HEK293T (cell line): ENCODE measurements around the gene CUEDC1.

ENCODE experiments used
- CTCF ChIA-PET: fragments of 350-600 bp; formaldehyde crosslinking; extraction: SDS; loops from one replicate; lab custom pipeline; 2021; ENCODE audit warnings: antibody characterized with exemption, inconsistent platforms; lab: Yijun Ruan, JAX
- POLR2A ChIA-PET: fragments of 350-600 bp; formaldehyde crosslinking; extraction: SDS; loops from one replicate; lab custom pipeline; 2020; ENCODE audit warnings: antibody characterized with exemption, inconsistent platforms; lab: Yijun Ruan, JAX
- DNase-seq: peaks from one replicate; pipeline ENCODE4 v3.0.0; 2012; ENCODE audit warnings: mixed read lengths; ENCODE audit errors: extremely low spot score
- ARNT ChIP-seq: fragments of 450-650 bp; IDR thresholded peaks from 2 replicates; pipeline ENCODE4 v1.6.1; 2017; ENCODE audit warnings: mild to moderate bottlenecking
- BHLHE40 ChIP-seq: fragments of 450-650 bp; IDR thresholded peaks from 2 replicates; pipeline ENCODE4 v1.6.1; 2016; ENCODE audit warnings: mild to moderate bottlenecking, moderate library complexity, borderline replicate concordance
- CTBP1 ChIP-seq: fragments of 450-650 bp; IDR thresholded peaks from 2 replicates; pipeline ENCODE4 v1.6.1; 2016; ENCODE audit warnings: borderline replicate concordance
- ELF4 ChIP-seq: fragments of 450-650 bp; IDR thresholded peaks from 2 replicates; pipeline ENCODE4 v1.6.1; 2017; ENCODE audit warnings: antibody characterized with exemption
- FOXA1 ChIP-seq: fragments of 450-650 bp; IDR thresholded peaks from 2 replicates; pipeline ENCODE4 v1.6.1; 2016; ENCODE audit warnings: mild to moderate bottlenecking
- FOXK2 ChIP-seq: fragments of 450-650 bp; IDR thresholded peaks from 2 replicates; pipeline ENCODE4 v1.6.1; 2016; ENCODE audit warnings: mild to moderate bottlenecking
- FOXM1 ChIP-seq: fragments of 450-650 bp; IDR thresholded peaks from 2 replicates; pipeline ENCODE4 v1.6.1; 2017; ENCODE audit warnings: mild to moderate bottlenecking, borderline replicate concordance
- HDGF ChIP-seq: fragments of 450-650 bp; IDR thresholded peaks from 2 replicates; pipeline ENCODE4 v1.6.1; 2017; ENCODE audit warnings: antibody characterized with exemption, borderline replicate concordance
- L3MBTL2 ChIP-seq: fragments of 450-650 bp; conservative IDR thresholded peaks from 2 replicates; pipeline ENCODE4 v1.6.1; 2016; ENCODE audit warnings: mild to moderate bottlenecking
- LEF1 ChIP-seq: fragments of 450-650 bp; IDR thresholded peaks from 2 replicates; pipeline ENCODE4 v1.6.1; 2017; ENCODE audit warnings: mild to moderate bottlenecking, borderline replicate concordance
- NFRKB ChIP-seq: fragments of 450-650 bp; IDR thresholded peaks from 2 replicates; pipeline ENCODE4 v1.6.1; 2016; ENCODE audit warnings: mild to moderate bottlenecking, moderate library complexity
- SP1 ChIP-seq: fragments of 450-650 bp; IDR thresholded peaks from 2 replicates; pipeline ENCODE4 v1.6.1; 2017
- SUZ12 ChIP-seq: fragments of 450-650 bp; IDR thresholded peaks from 2 replicates; pipeline ENCODE4 v1.6.1; 2016; ENCODE audit warnings: mild to moderate bottlenecking
- TARDBP ChIP-seq: fragments of 450-650 bp; IDR thresholded peaks from 2 replicates; pipeline ENCODE4 v1.6.1; 2016
- ZNF384 ChIP-seq: fragments of 450-650 bp; IDR thresholded peaks from 2 replicates; pipeline ENCODE4 v1.6.1; 2016
- TF ChIP-seq, protein P1 (sequence below): fragments of 450-650 bp; IDR thresholded peaks from 2 replicates; pipeline ENCODE4 v1.6.1; 2016

Gene CUEDC1

DNA sequence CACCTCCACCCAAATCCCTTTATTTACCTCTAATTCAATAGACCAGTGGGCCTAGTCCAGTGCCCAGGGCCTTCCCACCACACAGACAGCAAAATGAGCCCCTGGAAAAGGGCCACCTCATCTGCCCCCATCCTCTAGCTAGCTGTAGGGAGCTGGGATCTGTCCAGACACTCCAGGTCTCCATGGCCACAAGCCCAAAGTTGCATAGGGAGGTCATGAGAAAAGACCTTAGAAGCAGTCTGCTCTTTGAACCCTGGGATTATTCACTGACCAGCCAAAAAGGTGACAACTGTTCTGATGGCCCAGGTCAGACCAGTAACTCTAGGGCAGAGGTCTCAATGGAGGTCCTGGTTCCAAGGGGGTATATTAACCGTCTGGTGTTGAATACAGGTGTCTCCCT is 2.0 kb downstream of the CUEDC1 start:
- no peak for DNase-seq
- POLR2A ChIA-PET, result interaction anchor here (1.0 to 2.0 kb wide), 10 partner anchors 14 to 103 kb away, joined by 3 to 6 read pairs (median 4); partner anchors contain the start of genes MRPS23 and SRSF1
- CTCF ChIA-PET, result interaction anchor here (0.5 to 1.2 kb wide), 2 partner anchors 61 to 66 kb away, joined by 4 read pairs; no protein-coding TSS in a partner anchor
- TF ChIP-seq FOXM1 (no peak), FOXK2 (no peak)

DNA sequence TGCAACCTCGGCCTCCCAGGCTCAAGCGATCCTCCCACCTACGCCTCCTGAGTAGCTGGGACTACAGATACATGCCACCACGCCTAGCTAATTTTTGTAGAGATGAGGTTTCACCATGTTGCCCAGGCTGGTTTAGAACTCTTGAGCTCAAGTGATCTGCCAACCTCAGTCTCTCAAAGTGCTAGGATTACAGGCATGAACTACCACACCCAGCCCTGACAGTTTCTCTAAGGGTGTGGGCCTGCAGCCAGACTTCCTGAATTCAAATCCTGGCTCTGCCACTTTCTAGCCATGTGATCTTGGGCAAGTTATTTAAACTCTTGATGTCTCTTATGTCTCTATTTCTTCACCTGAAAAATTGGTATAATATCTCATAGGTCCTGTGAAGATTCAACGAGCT is 5.6 kb downstream of the CUEDC1 start:
- POLR2A ChIA-PET, result interaction anchor here (1.5 to 2.4 kb wide), 2 partner anchors 11 to 57 kb away, joined by 3 to 8 read pairs; no protein-coding TSS in a partner anchor
- TF ChIP-seq ZNF384 (no peak), FOXA1 (no peak), ARNT (no peak)
- CTCF ChIA-PET, result interaction anchor here (0.6 to 1.6 kb wide), 3 partner anchors 35 to 576 kb away, joined by 3 to 5 read pairs (median 4); no protein-coding TSS in a partner anchor
- no peak for DNase-seq

DNA sequence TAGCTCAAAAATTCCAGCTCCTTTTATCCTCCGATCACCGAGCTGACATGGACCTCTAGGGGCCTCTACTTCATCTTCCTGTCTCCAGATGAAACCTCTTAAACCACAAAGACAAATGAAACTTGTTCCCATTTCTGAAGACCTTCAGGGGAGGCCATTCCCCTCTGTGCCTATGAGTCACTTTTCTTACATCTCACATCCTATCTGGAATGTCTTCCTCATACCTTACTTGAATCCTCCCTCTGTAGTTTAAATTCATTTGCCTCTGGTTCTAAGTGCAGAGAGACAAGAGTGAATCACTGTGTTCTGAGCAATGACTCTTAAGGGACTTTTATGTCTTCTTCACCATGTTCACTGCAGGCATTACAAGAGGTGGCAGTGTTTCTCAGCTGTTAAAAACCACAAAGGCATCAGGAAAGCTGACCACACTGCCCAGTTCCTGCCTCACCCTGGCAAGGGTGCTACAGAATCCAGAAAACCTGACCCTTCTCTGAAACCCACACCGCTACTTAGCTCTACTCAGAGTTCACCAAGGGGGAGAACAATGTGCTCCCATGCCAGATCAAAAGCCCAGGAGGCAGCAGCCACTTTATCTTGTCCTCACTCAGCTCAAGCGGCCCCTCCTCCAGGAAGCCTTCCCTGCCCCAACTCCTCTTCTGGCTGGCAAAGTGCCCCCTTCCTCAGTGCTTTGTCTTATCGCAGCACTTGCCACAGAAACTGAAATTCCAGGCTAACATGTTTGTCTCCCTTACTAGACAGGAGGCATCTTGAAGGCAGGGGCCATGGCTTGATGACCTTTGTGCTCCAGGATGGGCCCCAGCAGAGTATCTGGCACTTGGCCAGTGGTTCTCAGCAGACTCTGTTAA is 6.4 kb downstream of the CUEDC1 start:
- ChIA-PET CTCF (interaction anchor here (0.6 to 1.6 kb wide), 3 partner anchors 14 to 59 kb away, joined by 3 to 4 read pairs (median 4); no protein-coding TSS in a partner anchor), POLR2A (interaction anchor here (1.4 to 2.4 kb wide), 4 partner anchors 10 to 59 kb away, joined by 3 to 8 read pairs (median 6); partner anchors contain the start of gene SRSF1)
- no peak for DNase-seq
- TF ChIP-seq, protein P1, sequence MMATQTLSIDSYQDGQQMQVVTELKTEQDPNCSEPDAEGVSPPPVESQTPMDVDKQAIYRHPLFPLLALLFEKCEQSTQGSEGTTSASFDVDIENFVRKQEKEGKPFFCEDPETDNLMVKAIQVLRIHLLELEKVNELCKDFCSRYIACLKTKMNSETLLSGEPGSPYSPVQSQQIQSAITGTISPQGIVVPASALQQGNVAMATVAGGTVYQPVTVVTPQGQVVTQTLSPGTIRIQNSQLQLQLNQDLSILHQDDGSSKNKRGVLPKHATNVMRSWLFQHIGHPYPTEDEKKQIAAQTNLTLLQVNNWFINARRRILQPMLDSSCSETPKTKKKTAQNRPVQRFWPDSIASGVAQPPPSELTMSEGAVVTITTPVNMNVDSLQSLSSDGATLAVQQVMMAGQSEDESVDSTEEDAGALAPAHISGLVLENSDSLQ, result no peak

DNA sequence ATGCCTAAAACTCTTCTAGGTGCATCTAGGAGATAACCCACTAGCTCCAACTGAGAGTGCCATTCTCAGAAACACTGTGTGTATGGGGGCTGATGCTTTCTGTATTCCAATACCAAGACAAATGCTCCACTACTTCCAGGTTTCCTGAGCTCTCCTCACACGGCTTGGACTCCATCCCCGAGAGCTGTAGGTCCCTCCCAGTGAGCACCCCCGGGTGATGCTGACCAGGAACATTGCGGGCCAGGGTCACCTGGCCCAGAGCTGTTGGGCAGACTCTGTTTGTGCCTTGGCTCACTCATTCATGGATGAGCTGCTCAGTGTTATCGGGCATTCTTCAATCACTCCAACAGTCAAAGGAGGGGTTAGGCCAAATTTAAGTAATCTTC is 7.0 kb downstream of the CUEDC1 start:
- no peak for DNase-seq
- TF ChIP-seq BHLHE40, result no peak
- TF ChIP-seq ZNF384, result no peak
- TF ChIP-seq HDGF, result no peak
- TF ChIP-seq CTBP1, result no peak
- TF ChIP-seq L3MBTL2, result no peak
- no peak for TF ChIP-seq ARNT
- no peak for TF ChIP-seq SP1
- TF ChIP-seq FOXA1, result no peak
- TF ChIP-seq SUZ12, result no peak
- no peak for TF ChIP-seq LEF1
- TF ChIP-seq, protein P1, result no peak
- TF ChIP-seq FOXK2, result no peak
- TF ChIP-seq FOXM1, result no peak
- TF ChIP-seq TARDBP, result no peak
- POLR2A ChIA-PET, result interaction anchor here (1.4 to 2.4 kb wide), 4 partner anchors 9 to 59 kb away, joined by 3 to 8 read pairs (median 6); partner anchors contain the start of gene SRSF1
- CTCF ChIA-PET, result interaction anchor here (1.2 to 1.5 kb wide), 2 partner anchors 13 to 44 kb away, joined by 4 read pairs; no protein-coding TSS in a partner anchor

DNA sequence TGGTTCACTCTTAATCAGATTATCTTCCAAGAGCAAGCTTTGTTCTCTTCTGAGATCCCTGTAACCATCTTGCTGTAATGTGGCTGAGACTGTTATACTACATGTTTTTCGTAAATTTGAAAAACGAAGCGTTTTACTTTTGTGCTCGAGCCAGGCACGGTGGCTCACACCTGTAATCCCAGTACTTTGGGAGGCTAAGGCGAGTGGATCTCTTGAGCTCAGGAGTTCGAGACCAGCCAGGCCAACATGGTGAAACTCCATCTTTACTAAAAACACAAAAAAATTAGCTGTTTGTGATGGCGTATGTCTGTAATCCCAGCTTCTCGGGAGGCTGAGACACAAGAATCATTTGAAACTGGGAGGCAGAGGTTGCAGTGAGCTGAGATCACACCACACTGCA is 7.8 kb downstream of the CUEDC1 start:
- CTCF ChIA-PET, result interaction anchor here (0.6 to 1.5 kb wide), 3 partner anchors 13 to 276 kb away, joined by 3 to 4 read pairs (median 4); no protein-coding TSS in a partner anchor
- TF ChIP-seq CTBP1 (no peak), BHLHE40 (no peak), L3MBTL2 (no peak), FOXK2 (no peak), FOXA1 (no peak), FOXM1 (no peak), LEF1 (no peak), ARNT (no peak), TARDBP (no peak), SUZ12 (no peak), ZNF384 (no peak), ELF4 (no peak), HDGF (no peak), SP1 (no peak), NFRKB (no peak)
- TF ChIP-seq, protein P1, result no peak
- DNase-seq, result no peak
- POLR2A ChIA-PET, result interaction anchor here (1.4 to 2.4 kb wide), 3 partner anchors 8 to 60 kb away, joined by 4 to 8 read pairs (median 7); partner anchors contain the start of gene SRSF1

DNA sequence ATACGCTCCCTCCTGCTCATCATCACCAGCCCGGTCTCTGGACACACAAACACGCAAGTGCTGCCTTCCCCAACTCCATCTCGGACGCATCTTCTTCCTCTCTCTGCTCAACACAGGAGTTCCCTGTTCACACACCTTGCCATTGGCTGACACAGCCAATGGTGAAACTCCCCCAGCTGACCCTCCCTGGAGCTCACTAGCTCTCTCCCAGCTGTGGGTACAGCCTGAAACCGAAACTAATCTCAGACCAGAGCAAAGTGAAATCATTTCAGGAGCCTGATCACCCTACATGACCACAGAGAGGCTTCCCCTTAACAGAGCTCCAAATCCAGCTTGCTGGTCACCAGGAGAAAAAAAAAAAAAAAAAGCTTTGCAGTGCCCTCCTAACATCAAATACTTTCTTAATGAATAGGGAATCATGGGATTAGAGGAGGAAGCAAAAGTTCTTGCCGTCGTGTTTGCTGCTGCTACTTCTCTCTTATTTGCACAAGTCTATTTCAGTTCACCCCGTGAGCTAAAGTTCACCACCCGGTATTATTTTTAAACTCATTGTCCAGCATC is 8.3 kb downstream of the CUEDC1 start:
- TF ChIP-seq ARNT, result no peak
- no peak for TF ChIP-seq TARDBP
- TF ChIP-seq BHLHE40, result no peak
- TF ChIP-seq SUZ12, result no peak
- no peak for TF ChIP-seq L3MBTL2
- no peak for TF ChIP-seq HDGF
- no peak for TF ChIP-seq ELF4
- TF ChIP-seq NFRKB, result no peak
- no peak for TF ChIP-seq SP1
- no peak for TF ChIP-seq CTBP1
- no peak for TF ChIP-seq FOXA1
- no peak for TF ChIP-seq FOXM1
- no peak for TF ChIP-seq LEF1
- TF ChIP-seq FOXK2, result no peak
- TF ChIP-seq, protein P1, result no peak
- no peak for TF ChIP-seq ZNF384
- DNase-seq, result no peak
- POLR2A ChIA-PET, result interaction anchor here (1.3 to 2.4 kb wide), 3 partner anchors 8 to 61 kb away, joined by 4 to 8 read pairs (median 7); partner anchors contain the start of gene SRSF1
- CTCF ChIA-PET, result interaction anchor here (0.6 to 1.5 kb wide), 3 partner anchors 43 to 748 kb away, joined by 3 to 4 read pairs (median 3); no protein-coding TSS in a partner anchor
